ENCODE results near the gene C2orf69. TPM values are rescaled to one million over a fixed set of nuclear protein-coding genes. Genes with fewer than 3 reads are reported as not detected.

C2orf69 gene
- total RNA-seq, 2 experiments from 2014 or later = 19.2 to 20.1 TPM

DNA sequence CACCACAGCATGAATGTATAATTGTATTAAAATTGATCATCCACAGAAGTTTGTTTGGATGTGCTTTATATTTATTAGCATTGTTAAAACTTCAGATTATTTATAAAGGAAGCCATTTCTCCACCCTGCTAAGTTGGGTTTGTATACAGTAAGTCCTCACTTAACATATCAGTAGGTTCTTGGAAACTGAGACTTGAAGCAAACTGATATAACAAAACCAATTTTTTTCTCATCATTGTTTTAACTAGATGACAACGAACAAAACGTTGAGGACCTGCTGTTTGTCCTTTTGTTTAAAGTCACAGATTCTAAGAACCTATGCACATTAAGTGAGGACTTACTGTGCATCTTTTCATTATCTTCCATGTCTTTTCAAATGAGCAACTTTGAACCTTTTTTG lies 17.1 kb downstream of the C2orf69 start:
- Mint-ChIP-seq H3K4me3 (no peak overlapping the region), H3K9me3 (no peaks in the 10 kb centered on the region), H3K4me1 (peaks cover 13% of the 10 kb centered on the region), H3K27ac (no peak overlapping the region), H3K36me3 (ENCODE audit: low read depth) (peaks cover 52% of the 10 kb centered on the region), H3K27me3 (no peaks in the 10 kb centered on the region)
- ChIA-PET POLR2A (interaction anchor here (2.0 kb wide), 1 partner anchor 16 kb away, joined by 6 read pairs; no protein-coding TSS in a partner anchor), CTCF (no interaction called here)
- DNase-seq = no peak

DNA sequence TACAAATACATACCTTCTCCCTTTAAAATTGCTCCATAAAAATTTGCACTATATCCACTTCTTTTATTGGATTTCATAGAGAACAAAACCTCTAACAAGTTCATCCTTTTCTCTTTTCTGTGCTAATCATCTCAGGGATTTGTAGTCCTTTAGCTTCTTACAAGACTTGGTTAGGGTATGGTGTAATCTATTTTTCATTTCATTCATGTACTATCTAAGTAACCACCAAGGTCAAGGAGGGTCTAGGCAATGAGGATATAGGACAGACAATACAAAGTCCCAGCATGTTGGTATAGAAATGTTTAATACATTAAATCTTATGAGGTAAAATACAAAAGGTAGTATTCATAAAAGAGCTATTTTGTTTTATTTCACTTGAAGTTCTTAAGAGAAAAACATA lies 17.5 kb downstream of the C2orf69 start:
- H3K4me1 Mint-ChIP-seq = peaks cover 15% of the 10 kb centered on the region
- no peaks in the 10 kb centered on the region for H3K27me3 Mint-ChIP-seq
- DNase-seq = no peak
- POLR2A ChIA-PET = interaction anchor here (2.0 kb wide), 1 partner anchor 17 kb away, joined by 6 read pairs; no protein-coding TSS in a partner anchor
- H3K36me3 Mint-ChIP-seq (ENCODE audit: low read depth) = peaks cover 54% of the 10 kb centered on the region
- no peak overlapping the region for H3K27ac Mint-ChIP-seq
- CTCF ChIA-PET = no interaction called here
- no peaks in the 10 kb centered on the region for H3K9me3 Mint-ChIP-seq
- H3K4me3 Mint-ChIP-seq = no peak overlapping the region

DNA sequence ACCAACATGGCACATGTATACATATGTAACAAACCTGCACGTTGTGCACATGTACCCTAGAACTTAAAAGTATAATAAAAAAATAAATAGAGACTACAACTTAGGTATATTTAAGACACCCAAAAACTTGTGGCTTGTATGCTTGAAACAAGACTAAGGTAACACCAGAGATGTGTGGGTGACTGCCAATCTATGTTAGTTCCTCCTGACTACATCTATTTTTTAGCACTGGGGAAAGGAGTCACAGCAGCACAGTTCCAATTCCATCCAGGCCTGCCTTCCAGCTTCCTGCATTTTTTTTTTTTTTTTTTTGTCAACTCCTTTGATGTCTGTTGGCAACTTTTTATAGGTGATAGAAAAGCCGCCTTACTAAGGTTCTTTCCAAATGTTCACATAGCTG lies 18.2 kb downstream of the C2orf69 start:
- H3K4me3 Mint-ChIP-seq = no peak overlapping the region
- peaks cover 11% of the 10 kb centered on the region for H3K4me1 Mint-ChIP-seq
- DNase-seq = no peak
- H3K27me3 Mint-ChIP-seq = no peaks in the 10 kb centered on the region
- H3K27ac Mint-ChIP-seq = no peak overlapping the region
- peaks cover 51% of the 10 kb centered on the region for H3K36me3 Mint-ChIP-seq (ENCODE audit: low read depth)
- ChIA-PET POLR2A (no interaction called here), CTCF (interaction anchor here (0.6 kb wide), 1 partner anchor 11 kb away, joined by 3 read pairs; no protein-coding TSS in a partner anchor)
- H3K9me3 Mint-ChIP-seq = no peaks in the 10 kb centered on the region

DNA sequence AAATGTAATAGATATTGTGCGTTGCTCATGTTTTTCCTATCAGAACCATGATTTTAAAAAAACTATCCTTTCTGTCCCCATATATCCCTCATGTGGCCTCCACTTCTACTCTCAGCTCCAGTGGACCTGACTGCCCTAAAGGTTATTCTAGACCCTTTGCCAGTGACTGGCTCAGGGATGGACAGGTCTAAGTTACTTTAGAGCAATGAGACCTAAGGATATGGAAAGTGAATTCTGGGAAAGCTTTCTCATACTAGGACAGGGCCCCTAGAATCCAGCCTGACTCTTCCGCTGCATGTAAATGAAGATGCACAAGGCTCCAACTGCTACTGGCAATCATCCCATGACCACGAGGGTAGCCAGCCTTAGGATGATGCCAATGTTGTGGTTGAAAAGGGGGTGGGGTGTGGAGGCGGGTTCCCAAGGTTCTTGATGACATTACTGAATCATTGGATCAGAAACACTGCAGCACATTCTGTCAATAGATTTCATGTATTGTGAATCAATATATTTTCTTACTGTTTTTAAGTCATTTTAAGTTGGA lies 21.3 kb downstream of the C2orf69 start:
- Mint-ChIP-seq H3K4me1 (peaks cover 9% of the 10 kb centered on the region), H3K27me3 (no peaks in the 10 kb centered on the region), H3K4me3 (no peak overlapping the region), H3K27ac (no peak overlapping the region), H3K9me3 (no peaks in the 10 kb centered on the region), H3K36me3 (ENCODE audit: low read depth) (peaks cover 46% of the 10 kb centered on the region)
- CTCF ChIA-PET = no interaction called here
- POLR2A ChIA-PET = no interaction called here
- no peak for DNase-seq

DNA sequence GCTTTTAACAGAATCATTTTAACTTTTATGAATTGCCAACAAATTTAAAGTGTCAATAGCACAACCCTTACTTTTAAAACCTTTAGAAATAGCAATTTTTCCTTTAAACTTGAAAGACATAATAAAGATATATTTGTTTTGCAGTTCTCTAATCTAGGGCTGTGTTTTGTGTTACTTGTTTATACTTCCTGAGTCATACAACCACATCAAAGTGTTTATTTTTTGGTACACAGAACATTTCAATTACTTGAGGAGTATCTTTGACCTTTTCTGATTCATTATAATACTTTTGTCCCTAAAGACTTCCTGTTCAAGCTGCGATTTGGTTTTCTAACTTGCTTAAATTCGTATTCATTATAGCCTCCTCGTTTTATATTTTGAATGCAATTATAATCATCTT lies 22.4 kb downstream of the C2orf69 start:
- Mint-ChIP-seq H3K27ac (no peak overlapping the region), H3K4me3 (no peak overlapping the region), H3K27me3 (no peaks in the 10 kb centered on the region), H3K4me1 (peaks cover 8% of the 10 kb centered on the region), H3K9me3 (no peaks in the 10 kb centered on the region), H3K36me3 (ENCODE audit: low read depth) (peaks cover 47% of the 10 kb centered on the region)
- no peak for DNase-seq
- POLR2A ChIA-PET = interaction anchor here (1.3 kb wide), 1 partner anchor 21 kb away, joined by 3 read pairs; no protein-coding TSS in a partner anchor
- CTCF ChIA-PET = no interaction called here

DNA sequence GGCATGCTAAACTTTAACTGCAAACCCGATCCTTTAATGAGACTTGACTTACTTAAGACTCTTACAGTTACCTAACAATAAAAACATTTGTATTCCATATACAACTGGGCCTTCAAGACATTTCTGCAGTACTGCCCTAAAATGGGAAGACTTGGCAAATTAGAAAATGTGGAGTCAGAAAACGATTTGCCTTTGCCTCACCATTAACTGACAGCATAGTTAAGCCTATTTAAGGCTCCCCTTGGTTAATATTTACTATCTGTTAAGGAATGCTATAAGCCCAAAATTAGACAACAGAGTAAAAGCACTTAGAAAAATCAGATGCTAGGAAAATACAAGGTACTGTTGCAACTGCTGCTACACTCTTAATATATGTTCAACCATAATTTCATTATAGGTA lies 25.5 kb downstream of the C2orf69 start:
- Mint-ChIP-seq H3K4me1 (peaks cover 12% of the 10 kb centered on the region), H3K27me3 (no peaks in the 10 kb centered on the region), H3K9me3 (no peaks in the 10 kb centered on the region), H3K27ac (no peak overlapping the region), H3K4me3 (no peak overlapping the region), H3K36me3 (ENCODE audit: low read depth) (peaks cover 37% of the 10 kb centered on the region)
- ChIA-PET CTCF (no interaction called here), POLR2A (no interaction called here)
- DNase-seq = no peak

DNA sequence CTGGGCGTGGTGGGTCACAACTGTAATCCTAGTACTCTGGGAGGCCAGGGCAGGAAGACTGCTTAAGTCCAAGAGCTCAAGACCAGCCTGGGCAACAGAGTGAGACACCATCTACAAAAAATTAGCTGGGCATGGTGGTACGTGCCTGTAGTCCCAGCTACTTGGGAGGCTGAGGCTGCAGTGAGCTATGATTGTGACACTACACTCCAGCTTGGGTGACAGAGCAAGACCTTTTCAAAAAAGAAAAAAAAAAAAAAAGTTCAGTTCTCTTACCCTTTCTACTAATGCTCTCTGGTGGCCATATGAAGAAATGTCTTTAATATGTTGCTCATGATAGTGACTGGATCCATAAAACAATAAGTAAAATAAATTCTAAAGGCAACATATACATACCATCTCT lies 29.3 kb downstream of the C2orf69 start:
- Mint-ChIP-seq H3K36me3 (ENCODE audit: low read depth) (peaks cover 41% of the 10 kb centered on the region), H3K27ac (no peak overlapping the region), H3K27me3 (no peaks in the 10 kb centered on the region), H3K4me3 (no peak overlapping the region), H3K4me1 (peaks cover 15% of the 10 kb centered on the region), H3K9me3 (no peaks in the 10 kb centered on the region)
- no peak for DNase-seq
- CTCF ChIA-PET = interaction anchor here (0.7 to 2.1 kb wide), 8 partner anchors 9 to 236 kb away, joined by 3 to 8 read pairs (median 3); partner anchors contain the start of gene C2orf69
- POLR2A ChIA-PET = interaction anchor here (0.7 to 1.2 kb wide), 3 partner anchors 10 to 26 kb away, joined by 3 to 4 read pairs (median 3); no protein-coding TSS in a partner anchor

DNA sequence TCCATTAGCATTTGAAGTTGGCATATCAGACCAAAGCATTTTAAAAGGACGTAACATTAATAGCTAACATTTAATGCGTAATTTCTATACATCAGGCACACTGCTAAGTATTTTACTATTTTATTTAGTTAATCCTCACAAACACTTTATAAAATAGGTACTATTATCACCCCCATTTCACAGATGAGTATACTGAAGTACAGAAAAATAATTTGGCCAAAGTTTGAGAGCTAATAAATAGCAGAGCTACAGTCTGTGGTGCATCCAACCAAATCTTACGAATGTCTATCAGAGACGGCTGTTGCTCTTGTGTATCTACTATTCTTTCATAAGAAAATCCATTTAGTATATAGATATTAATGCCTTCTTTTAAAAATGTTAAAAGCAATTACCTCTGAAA lies 32.3 kb downstream of the C2orf69 start:
- no peak overlapping the region for H3K27ac Mint-ChIP-seq
- peaks cover 45% of the 10 kb centered on the region for H3K36me3 Mint-ChIP-seq (ENCODE audit: low read depth)
- H3K4me1 Mint-ChIP-seq = peaks cover 30% of the 10 kb centered on the region
- CTCF ChIA-PET = interaction anchor here (0.9 kb wide), 1 partner anchor 31 kb away, joined by 3 read pairs; no protein-coding TSS in a partner anchor
- no peaks in the 10 kb centered on the region for H3K27me3 Mint-ChIP-seq
- H3K9me3 Mint-ChIP-seq = no peaks in the 10 kb centered on the region
- no peak overlapping the region for H3K4me3 Mint-ChIP-seq
- DNase-seq = no peak
- POLR2A ChIA-PET = no interaction called here

DNA sequence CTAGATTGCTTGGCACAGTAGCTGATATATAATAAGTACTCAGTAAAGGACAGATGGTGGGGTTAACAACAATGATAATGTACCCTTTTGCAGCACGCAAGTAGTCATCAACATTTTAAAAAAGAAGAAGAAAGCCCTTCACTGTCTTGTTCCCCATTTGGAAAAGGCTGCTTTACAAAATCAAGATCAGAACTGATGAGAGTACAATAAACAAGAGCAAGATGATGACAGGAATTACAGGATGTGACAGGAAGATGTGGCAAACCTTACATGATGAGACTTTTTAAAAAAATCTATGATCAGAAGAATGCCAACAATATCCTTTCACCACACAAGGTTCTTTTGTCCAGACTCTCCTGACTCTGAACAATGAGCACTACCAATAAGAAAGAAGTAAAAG lies 35.1 kb downstream of the C2orf69 start:
- Mint-ChIP-seq H3K36me3 (ENCODE audit: low read depth) (peaks cover 51% of the 10 kb centered on the region), H3K27ac (no peak overlapping the region), H3K9me3 (no peaks in the 10 kb centered on the region), H3K4me3 (no peak overlapping the region), H3K4me1 (peaks cover 41% of the 10 kb centered on the region), H3K27me3 (no peaks in the 10 kb centered on the region)
- POLR2A ChIA-PET = interaction anchor here (1.2 kb wide), 1 partner anchor 38 kb away, joined by 3 read pairs; no protein-coding TSS in a partner anchor
- CTCF ChIA-PET = interaction anchor here (1.8 kb wide), 1 partner anchor 757 kb away, joined by 4 read pairs; no protein-coding TSS in a partner anchor
- no peak for DNase-seq

DNA sequence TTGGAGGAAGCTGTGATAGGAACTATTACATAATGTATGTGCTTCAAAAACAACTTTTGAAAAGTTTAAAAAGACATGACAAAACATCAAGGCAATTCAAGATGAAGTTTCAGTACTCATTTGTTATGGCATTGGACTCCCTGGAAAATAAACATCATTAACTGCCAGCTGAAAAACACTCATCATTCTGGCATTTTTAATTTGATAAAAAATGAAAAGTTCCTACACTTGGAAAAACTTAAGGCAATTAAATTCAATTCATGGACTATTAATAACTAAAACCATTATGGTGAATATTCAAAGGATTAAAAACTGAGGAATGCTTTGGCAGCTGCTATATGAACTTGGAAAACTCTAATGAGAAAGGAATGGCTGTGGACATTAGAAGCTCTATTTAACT lies 35.7 kb downstream of the C2orf69 start:
- H3K36me3 Mint-ChIP-seq (ENCODE audit: low read depth) = peaks cover 51% of the 10 kb centered on the region
- no peaks in the 10 kb centered on the region for H3K27me3 Mint-ChIP-seq
- POLR2A ChIA-PET = interaction anchor here (0.6 to 1.2 kb wide), 2 partner anchors 39 to 1307 kb away, joined by 3 read pairs; no protein-coding TSS in a partner anchor

DNA sequence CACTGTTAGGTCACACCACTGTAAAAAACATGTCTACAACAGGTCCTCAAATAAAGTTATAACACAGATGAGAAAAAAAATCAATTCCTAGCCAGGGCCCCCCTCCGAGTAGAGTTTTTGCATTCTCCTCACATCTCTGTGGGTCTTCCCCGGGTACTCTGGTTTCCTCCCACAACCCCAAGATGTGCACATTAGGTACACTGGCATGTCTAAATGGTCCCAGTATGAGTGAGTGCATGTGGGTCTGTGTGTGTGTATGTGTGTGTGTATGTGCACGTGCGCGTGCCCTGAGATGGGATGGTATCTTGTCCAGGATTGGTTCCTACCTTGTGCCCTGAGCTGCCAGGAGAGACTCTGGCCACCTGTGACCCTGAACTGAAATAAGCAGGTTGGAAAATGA lies 39.3 kb downstream of the C2orf69 start:
- peak; percentile 28 for DNase-seq
- no peaks in the 10 kb centered on the region for H3K9me3 Mint-ChIP-seq
- peak overlapping the region; percentile 77 for H3K27ac Mint-ChIP-seq
- peak overlapping the region; percentile 42 for H3K4me3 Mint-ChIP-seq
- peaks cover 65% of the 10 kb centered on the region for H3K4me1 Mint-ChIP-seq
- ChIA-PET CTCF (interaction anchor here (0.9 kb wide), 1 partner anchor 9 kb away, joined by 3 read pairs; no protein-coding TSS in a partner anchor), POLR2A (interaction anchor here (0.8 to 2.0 kb wide), 3 partner anchors 10 to 40 kb away, joined by 3 to 4 read pairs (median 3); no protein-coding TSS in a partner anchor)
- peaks cover 40% of the 10 kb centered on the region for H3K36me3 Mint-ChIP-seq (ENCODE audit: low read depth)
- H3K27me3 Mint-ChIP-seq = no peaks in the 10 kb centered on the region

More for the DNA sequence above, 35.7 kb downstream of the C2orf69 start:
- CTCF ChIA-PET = no interaction called here
- peaks cover 44% of the 10 kb centered on the region for H3K4me1 Mint-ChIP-seq
- no peak overlapping the region for H3K27ac Mint-ChIP-seq
- no peaks in the 10 kb centered on the region for H3K9me3 Mint-ChIP-seq
- no peak overlapping the region for H3K4me3 Mint-ChIP-seq
- DNase-seq = no peak

DNA sequence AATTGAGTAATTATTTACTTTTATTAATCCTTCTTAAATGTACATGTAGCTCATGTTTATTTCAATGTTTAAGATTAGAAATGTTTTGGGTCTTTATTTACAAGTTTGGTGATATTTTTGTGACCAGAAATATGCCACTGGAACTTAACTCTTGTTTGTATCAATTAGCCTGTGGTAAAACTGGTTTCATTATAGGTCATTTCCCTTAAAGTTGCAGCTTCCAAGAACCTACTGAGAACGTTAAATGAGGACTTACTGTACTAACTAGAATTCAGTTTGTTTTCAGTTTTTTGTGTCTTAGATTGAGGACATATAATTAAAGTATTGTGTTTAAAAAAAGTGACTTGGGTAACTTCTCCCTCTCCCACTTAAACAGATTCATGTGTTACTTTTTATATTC lies 39.9 kb downstream of the C2orf69 start:
- CTCF ChIA-PET = interaction anchor here (0.9 kb wide), 1 partner anchor 10 kb away, joined by 3 read pairs; no protein-coding TSS in a partner anchor
- Mint-ChIP-seq H3K9me3 (no peaks in the 10 kb centered on the region), H3K27ac (peak overlapping the region; percentile 74), H3K36me3 (ENCODE audit: low read depth) (peaks cover 39% of the 10 kb centered on the region), H3K4me1 (peaks cover 63% of the 10 kb centered on the region), H3K27me3 (no peaks in the 10 kb centered on the region), H3K4me3 (peak overlapping the region; percentile 39)
- DNase-seq = no peak
- POLR2A ChIA-PET = interaction anchor here (0.6 to 2.0 kb wide), 4 partner anchors 11 to 40 kb away, joined by 3 to 4 read pairs (median 3); no protein-coding TSS in a partner anchor

DNA sequence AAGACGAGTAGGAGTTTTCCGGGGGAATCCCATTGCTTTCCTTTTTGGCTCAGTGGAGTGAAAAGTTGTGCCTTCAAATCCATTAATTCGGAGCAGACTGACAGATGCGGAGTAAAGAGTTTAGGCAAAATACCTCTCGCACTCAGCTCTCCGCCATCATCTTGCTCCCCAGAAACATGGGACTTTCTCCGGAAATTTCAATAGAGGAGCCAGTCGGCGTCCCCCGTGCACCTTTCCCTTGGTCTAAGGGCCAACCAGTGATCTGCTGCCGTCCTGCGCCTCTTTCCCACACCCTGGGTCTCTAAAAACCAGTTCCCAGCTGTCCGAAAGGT lies 43.9 kb downstream of the C2orf69 start:
- Mint-ChIP-seq H3K4me3 (peak overlapping the region; percentile 98), H3K27me3 (no peaks in the 10 kb centered on the region), H3K27ac (peak overlapping the region; percentile 92), H3K36me3 (ENCODE audit: low read depth) (peaks cover 34% of the 10 kb centered on the region), H3K9me3 (no peaks in the 10 kb centered on the region), H3K4me1 (peaks cover 69% of the 10 kb centered on the region)
- no peak for DNase-seq
- ChIA-PET CTCF (no interaction called here), POLR2A (interaction anchor here (0.7 to 1.7 kb wide), 7 partner anchors 14 to 909 kb away, joined by 3 to 5 read pairs (median 3); partner anchors contain the start of genes C2orf69 and SGO2)

All from activated CD4-positive, alpha-beta memory T cell treated with anti-CD3 and anti-CD28 coated beads, Interleukin-2, amount 10 ng/mL, durations not matched to agents 7 days and 5 days (primary cell).